NCI-H82 (cell line): Measurements from ENCODE around the gene DYNC1I1.
"Not testable (repeated sequence)": the region's sequence is repeated elsewhere in the genome, so short reads cannot be mapped to it uniquely, and the experiment has no call there.

ENCODE experiments used
- DNase-seq: peaks from one replicate; lab custom pipeline; 2025; lab: John Stamatoyannopoulos, UW

Gene DYNC1I1

DNA sequence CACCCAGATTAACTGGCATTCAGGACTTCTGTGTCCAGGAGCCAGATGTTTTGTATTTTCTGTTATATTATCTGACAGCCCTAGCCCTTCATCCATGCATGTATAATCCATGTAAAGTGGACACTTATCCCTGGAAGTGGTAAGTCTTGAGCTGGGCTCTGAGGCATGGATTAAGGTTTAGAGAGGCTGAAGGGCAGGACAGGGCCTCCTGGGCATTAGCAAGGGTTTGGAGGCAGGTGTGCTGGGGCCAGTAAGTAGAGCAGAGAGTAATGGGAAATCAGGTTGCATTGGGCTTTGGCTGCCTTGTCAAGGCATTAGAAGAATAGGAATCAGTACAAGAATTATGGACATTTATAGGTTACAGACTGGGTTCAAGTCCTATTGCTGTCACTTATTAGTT is 138.0 kb downstream of the DYNC1I1 start:
- peak; percentile 95 for DNase-seq

- DNase-seq = no peak
Measured at GRCh38 chr7:95915731-95916130, 143.4 kb downstream of the DYNC1I1 start.

DNA sequence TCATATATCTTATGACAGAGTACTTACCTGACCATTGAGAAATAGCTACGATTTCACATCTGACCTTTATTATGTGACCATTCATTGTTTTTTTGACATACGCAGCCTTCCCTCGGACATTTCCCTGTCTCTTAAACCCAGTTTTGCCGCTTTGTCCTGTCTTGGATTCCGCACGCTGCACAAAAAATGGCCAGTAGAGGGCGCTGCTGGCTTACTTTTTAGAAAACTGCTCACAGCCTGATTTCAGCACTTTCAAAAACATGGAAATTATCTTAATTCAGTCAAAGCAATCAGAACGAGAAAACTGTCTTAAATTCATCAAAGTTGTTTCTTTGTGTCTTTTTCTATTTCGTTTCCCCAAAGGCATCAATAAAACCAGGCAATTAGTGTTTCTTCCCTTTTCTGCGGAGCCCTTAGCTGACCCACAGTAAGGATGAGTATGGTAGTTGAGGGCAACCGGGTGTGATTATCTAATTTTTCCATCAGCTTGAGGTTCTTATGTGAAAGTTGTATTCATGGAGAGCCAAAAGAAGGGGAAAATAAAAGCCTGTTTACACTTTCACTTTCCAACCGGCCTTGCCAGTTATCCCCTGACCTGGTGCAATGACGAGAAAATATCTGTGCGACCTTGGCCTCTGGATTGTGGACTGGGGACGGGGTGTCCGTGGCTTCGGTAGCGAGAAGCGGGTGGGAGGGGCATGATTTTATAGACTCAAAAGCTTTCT is 144.4 kb downstream of the DYNC1I1 start:
- peak; percentile 74 for DNase-seq

GRCh38 chr7:95917634-95918033 is 145.3 kb downstream of the DYNC1I1 start:
- DNase-seq = no peak

DNA sequence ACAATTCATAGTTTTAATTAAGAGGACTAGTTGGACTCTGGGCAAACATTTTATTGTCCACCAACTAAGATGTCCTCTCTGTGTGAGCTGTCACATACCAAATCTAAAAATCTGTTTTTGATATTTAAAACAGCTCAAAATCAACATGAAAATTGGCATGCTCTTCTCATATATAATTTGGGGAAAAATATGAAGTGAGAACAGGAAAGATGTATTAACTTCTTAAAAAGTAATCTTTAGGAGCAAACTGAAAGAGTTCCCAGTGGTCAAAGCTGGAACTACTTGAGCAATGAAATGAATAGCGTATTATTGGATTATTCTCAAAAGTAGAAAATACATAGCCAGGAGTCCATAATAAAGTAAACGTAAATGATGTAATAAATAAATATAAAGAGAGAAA is 147.2 kb downstream of the DYNC1I1 start:
- no peak for DNase-seq

GRCh38 chr7:95921543-95921942 is 149.2 kb downstream of the DYNC1I1 start:
- DNase-seq = no peak

- DNase-seq = no peak
Measured at GRCh38 chr7:95922191-95922590, 149.8 kb downstream of the DYNC1I1 start.

- DNase-seq = peak; percentile 30
Measured at GRCh38 chr7:95925236-95925635, 152.9 kb downstream of the DYNC1I1 start.

DNA sequence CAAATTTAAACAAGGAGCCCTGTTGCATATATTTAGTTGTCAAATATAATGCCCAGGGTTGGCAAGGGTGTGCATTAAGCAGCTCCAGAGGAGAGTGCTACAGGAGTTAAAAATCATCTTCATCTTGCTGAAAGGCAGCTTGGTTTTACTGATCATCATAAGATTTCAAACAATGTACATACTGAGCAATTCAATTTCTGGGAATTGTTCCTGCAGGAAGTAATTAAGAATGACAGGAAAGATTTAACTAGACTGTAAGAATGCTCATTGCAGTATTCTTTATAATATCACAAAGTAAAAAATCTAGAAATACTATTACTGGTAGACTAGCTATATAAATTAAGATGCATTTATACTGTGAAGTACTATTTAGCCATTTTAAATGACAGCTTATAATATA is 153.6 kb downstream of the DYNC1I1 start:
- DNase-seq = no peak

DNA sequence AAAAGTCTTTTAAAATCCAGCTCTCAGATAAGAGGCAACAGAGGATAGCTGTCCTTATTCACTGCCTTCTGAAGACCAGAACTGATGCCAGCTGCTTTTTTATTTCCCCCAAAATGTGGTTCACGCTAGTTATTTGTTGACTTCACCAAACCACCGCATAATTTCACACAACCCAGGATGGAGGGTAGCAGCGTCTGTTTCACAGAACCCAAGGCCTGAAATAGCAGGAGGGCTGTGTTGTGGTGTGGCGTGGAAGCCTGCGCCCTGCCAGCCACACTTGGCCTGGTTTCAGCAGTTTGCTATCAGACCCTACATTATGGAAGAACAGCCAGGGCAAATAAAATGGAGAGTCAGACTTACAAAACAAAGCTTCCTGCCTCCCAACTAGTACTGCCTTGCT is 155.4 kb downstream of the DYNC1I1 start:
- no peak for DNase-seq

DNA sequence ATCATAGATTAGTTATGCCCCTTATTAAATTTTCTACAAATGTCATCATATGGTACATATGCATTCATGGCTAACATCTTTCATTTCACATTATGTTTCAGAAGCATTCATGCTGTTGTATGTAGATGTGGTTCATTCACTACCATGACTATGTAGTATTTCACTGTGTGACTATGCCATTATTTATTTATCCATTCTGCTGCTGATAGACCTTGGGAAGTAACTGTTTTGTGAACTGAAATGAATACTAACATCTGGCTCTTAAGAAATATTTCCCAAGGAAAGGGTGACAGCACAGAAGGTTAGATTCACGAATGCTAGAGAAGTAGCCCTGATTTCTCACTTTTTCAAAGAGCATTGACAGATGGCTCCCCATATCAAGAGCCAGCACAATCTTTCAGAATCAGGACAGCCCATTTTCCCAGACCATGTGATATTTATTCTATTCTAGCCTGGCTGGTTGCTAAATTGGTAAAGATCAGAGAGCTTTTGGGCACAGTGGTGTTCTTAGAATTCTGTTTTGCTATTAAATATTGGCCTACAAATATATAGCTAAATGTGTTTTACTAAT is 157.4 kb downstream of the DYNC1I1 start:
- DNase-seq = no peak

DNA sequence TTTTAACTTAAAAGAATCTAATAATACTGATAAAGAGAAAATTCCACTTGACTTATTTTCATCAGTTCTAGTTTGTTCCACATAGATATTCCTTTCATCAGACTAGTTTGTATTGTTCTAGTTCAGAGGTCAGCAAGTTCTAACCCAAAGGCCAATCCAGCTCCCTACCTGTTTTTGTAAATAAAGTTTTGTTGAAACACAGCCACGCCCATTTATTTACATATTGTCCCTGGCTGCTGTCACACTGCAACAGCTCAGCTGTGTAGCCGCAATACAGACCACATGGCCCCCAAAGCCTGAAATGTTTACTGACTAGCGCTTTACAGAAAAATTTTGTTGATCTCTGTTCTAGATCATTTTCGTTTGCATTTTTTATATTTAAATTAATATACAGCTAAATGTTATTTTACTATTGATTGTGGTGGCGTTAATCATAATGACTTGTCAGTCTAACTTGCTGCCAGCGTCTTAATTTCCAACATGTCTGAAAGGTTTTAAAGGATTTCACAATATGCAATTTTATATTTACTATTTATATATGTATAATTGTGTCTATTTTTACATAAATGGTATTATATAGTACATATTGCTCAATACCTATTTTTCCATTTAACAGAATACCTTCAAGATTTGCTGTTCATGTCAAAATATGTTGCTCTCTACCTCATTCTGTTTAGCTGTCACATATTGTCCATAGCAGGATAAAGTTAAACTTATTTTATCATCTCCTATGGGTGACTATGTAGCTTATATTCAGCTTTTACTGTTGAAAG is 159.3 kb downstream of the DYNC1I1 start:
- DNase-seq = no peak

DNA sequence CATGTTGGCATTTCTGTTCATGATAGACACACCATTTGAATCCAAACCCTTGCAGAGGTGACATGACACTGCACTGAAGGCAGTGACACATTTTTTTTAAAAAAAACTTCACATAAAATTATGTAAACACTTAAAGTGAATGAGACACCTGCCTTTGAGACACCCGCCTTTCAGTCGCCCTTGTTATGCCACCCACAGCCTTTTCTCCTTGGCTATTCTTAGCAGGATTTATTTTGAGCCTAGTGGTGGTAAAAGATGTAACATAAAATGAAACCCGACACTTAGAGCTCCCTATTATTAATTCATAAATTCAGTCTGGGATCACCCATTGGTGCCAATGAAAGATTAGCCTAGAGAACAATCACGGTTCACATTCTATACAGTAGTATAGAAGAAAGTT is 161.3 kb downstream of the DYNC1I1 start:
- DNase-seq = no peak

GRCh38 chr7:95944867-95945266 is 172.5 kb downstream of the DYNC1I1 start:
- DNase-seq = not testable (repeated sequence)

- DNase-seq = no peak
Measured at GRCh38 chr7:95950698-95951097, 178.3 kb downstream of the DYNC1I1 start.

- no peak for DNase-seq
Measured at GRCh38 chr7:95951531-95951930, 179.2 kb downstream of the DYNC1I1 start.

DNA sequence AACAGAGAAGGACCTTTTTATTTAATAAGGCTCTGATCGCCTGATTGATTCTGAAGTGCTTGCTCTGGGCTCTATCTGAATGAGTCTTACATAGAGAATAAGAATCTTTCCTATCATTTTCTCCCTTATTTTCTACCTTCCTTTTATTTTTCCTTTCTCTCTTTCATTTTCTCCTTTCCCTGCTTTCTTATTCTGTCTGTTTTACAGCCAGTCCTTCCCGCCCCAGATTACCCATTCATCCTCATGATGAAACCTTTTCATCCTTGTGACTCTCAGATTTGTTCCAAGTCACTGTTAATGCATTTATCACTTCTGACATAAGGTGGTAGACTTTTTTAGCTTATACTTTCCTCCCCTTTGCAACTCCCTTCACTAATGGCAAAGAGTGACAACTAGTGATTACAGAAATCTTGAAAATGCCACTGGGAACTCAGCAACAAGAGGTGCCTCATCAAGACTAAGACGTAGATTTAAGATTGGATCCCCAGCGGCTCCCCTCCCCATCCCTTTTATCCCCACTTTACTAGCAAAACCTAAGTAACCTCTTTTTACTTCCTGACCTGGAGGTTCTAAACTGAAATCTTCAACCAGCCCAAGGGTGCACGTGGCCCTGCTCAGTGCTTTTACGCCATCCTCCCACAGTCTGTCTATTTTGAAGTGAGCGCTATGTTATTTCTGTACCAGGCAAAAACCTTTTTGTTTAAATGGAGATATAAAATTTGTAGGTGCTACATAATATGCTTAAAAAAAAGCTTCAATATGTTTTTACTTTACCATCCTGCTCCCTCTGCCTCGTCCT is 179.8 kb downstream of the DYNC1I1 start:
- no peak for DNase-seq

- DNase-seq = no peak
Measured at GRCh38 chr7:95952851-95953250, 180.5 kb downstream of the DYNC1I1 start.

- no peak for DNase-seq
Measured at GRCh38 chr7:95955748-95956147, 183.4 kb downstream of the DYNC1I1 start.

- DNase-seq = no peak
Measured at GRCh38 chr7:95957510-95957909, 185.2 kb downstream of the DYNC1I1 start.

GRCh38 chr7:95960706-95961244 is 188.4 kb downstream of the DYNC1I1 start:
- no peak for DNase-seq

- DNase-seq = no peak
Measured at GRCh38 chr7:95963446-95963990, 191.2 kb downstream of the DYNC1I1 start.
